ENCODE results near the gene CD151. TPM values are rescaled to one million over a fixed set of nuclear protein-coding genes. Genes with fewer than 3 reads are reported as not detected.

CD151 gene
- polyA plus RNA-seq, 1 donor (not counting 4 experiments of a cell fraction or from before 2014, with no cell fraction given) = 434 TPM

DNA sequence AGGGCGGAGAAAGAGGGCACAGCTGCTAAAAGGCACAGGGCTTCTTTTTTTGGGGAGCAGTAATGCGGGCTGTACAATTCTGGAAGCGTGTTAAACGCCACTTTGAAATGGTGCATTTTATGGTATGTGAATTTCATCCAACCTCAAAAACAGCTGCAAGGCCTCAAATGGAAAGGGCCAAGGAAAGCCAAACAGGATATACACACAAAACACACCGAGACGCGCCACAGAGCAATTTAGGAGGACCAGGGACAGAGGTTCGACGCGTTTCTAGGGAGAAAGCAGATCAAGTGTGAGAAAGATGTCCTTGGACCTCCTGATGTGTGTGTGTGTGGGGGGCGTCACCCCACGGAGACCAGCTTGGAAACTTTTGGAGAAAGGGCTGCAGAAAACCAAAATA lies 41.0 kb downstream of the CD151 start:
- H3K79me2 ChIP-seq (ENCODE audit: control insufficient read depth, insufficient read depth, low read length) = no peaks in the 10 kb centered on the region
- dilution Hi-C loops (cut with MboI; ENCODE audit: extremely low pct_ligation_motif_present, low sequenced_read_pairs) = no loop called here
- H2AFZ ChIP-seq (ENCODE audit: control insufficient read depth, low read length) = no peak overlapping the region
- no peaks in the 10 kb centered on the region for H3K9me1 ChIP-seq (ENCODE audit: control insufficient read depth, extremely low read depth, insufficient read depth, low read length)
- no peaks in the 10 kb centered on the region for H3K4me1 ChIP-seq (ENCODE audit: control insufficient read depth, extremely low read depth, insufficient read depth, low read length)
- no peak overlapping the region for H3K9ac ChIP-seq (ENCODE audit: control insufficient read depth, extremely low read depth, insufficient read depth, low read length)
- H4K20me1 ChIP-seq (ENCODE audit: control insufficient read depth, extremely low read depth, insufficient read depth, low read length) = no peaks in the 10 kb centered on the region
- H3K9me3 ChIP-seq (ENCODE audit: control insufficient read depth, low read depth, low read length) = no peaks in the 10 kb centered on the region
- H3K27ac ChIP-seq (ENCODE audit: control insufficient read depth, insufficient read depth, low read length) = no peak overlapping the region
- H3K27me3 ChIP-seq (ENCODE audit: control insufficient read depth, extremely low read depth, insufficient read depth, low read length) = peaks cover 2% of the 10 kb centered on the region
- H3K4me3 ChIP-seq (ENCODE audit: control insufficient read depth in 2 of 3, extremely low read depth in 1 of 3, insufficient read depth in 2 of 3, low read depth in 1 of 3, low read length in 3 of 3) = no peak overlapping the region
- TF ChIP-seq EZH2 (IDR thresholded peaks at IDR 0.05; ENCODE audit: low read length) = no peak
- TF ChIP-seq, protein P1, sequence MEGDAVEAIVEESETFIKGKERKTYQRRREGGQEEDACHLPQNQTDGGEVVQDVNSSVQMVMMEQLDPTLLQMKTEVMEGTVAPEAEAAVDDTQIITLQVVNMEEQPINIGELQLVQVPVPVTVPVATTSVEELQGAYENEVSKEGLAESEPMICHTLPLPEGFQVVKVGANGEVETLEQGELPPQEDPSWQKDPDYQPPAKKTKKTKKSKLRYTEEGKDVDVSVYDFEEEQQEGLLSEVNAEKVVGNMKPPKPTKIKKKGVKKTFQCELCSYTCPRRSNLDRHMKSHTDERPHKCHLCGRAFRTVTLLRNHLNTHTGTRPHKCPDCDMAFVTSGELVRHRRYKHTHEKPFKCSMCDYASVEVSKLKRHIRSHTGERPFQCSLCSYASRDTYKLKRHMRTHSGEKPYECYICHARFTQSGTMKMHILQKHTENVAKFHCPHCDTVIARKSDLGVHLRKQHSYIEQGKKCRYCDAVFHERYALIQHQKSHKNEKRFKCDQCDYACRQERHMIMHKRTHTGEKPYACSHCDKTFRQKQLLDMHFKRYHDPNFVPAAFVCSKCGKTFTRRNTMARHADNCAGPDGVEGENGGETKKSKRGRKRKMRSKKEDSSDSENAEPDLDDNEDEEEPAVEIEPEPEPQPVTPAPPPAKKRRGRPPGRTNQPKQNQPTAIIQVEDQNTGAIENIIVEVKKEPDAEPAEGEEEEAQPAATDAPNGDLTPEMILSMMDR (optimal IDR thresholded peaks at IDR 0.05 in 1 of 3, IDR thresholded peaks at IDR 0.05 in 1 of 3, conservative IDR thresholded peaks at IDR 0.05 in 1 of 3; ENCODE audit: extremely low read depth in 1 of 3, insufficient read depth in 2 of 3, low read length in 3 of 3) = no peak
- FAIRE-seq = no peak
- no peak for DNase-seq (ENCODE audit: low read depth, low spot score)
- no peak overlapping the region for H3K4me2 ChIP-seq (ENCODE audit: control insufficient read depth, extremely low read depth, insufficient read depth, low read depth, low read length)
- H3K36me3 ChIP-seq (ENCODE audit: control insufficient read depth in 2 of 2, extremely low read depth in 1 of 2, insufficient read depth in 2 of 2, low read length in 2 of 2) = no peaks in the 10 kb centered on the region

DNA sequence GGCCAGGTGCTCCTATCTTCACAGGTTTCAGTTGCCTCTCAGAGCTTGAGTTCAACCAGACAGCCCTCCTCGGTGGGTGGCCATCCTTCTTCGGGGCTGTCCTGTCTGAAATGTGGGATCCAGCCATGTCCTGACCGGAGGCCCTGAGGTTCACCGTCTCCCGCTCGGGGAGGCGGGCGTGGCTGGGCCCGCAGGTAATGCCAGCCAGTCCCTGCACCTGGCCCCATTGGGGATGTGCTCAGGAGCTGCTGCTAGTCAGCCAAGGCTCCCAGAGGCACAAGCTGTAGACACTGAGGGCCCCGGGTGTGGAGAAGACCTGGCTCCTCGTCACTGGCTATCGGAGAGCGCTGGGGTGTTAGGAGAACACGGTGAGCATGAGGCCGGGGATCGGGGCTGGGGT lies 42.5 kb downstream of the CD151 start:
- Histone ChIP-seq H3K79me2 (ENCODE audit: control insufficient read depth, insufficient read depth, low read length) (no peaks in the 10 kb centered on the region), H3K27me3 (ENCODE audit: control insufficient read depth, extremely low read depth, insufficient read depth, low read length) (peaks cover 2% of the 10 kb centered on the region), H3K4me2 (ENCODE audit: control insufficient read depth, extremely low read depth, insufficient read depth, low read depth, low read length) (no peak overlapping the region), H3K4me3 (ENCODE audit: control insufficient read depth in 2 of 3, extremely low read depth in 1 of 3, insufficient read depth in 2 of 3, low read depth in 1 of 3, low read length in 3 of 3) (no peak overlapping the region), H3K9me3 (ENCODE audit: control insufficient read depth, low read depth, low read length) (no peaks in the 10 kb centered on the region), H3K27ac (ENCODE audit: control insufficient read depth, insufficient read depth, low read length) (no peak overlapping the region), H3K4me1 (ENCODE audit: control insufficient read depth, extremely low read depth, insufficient read depth, low read length) (no peaks in the 10 kb centered on the region), H3K9me1 (ENCODE audit: control insufficient read depth, extremely low read depth, insufficient read depth, low read length) (no peaks in the 10 kb centered on the region), H3K36me3 (ENCODE audit: control insufficient read depth in 2 of 2, extremely low read depth in 1 of 2, insufficient read depth in 2 of 2, low read length in 2 of 2) (peaks cover 3 to 8% of the 10 kb centered on the region in 2 experiments), H3K9ac (ENCODE audit: control insufficient read depth, extremely low read depth, insufficient read depth, low read length) (no peak overlapping the region), H4K20me1 (ENCODE audit: control insufficient read depth, extremely low read depth, insufficient read depth, low read length) (no peaks in the 10 kb centered on the region), H2AFZ (ENCODE audit: control insufficient read depth, low read length) (no peak overlapping the region)
- TF ChIP-seq, protein P1 (optimal IDR thresholded peaks at IDR 0.05 in 1 of 3, IDR thresholded peaks at IDR 0.05 in 1 of 3, conservative IDR thresholded peaks at IDR 0.05 in 1 of 3; ENCODE audit: extremely low read depth in 1 of 3, insufficient read depth in 2 of 3, low read length in 3 of 3) = no peak
- no peak for TF ChIP-seq EZH2 (IDR thresholded peaks at IDR 0.05; ENCODE audit: low read length)
- no peak for FAIRE-seq
- dilution Hi-C loops (cut with MboI; ENCODE audit: extremely low pct_ligation_motif_present, low sequenced_read_pairs) = no loop called here
- DNase-seq (ENCODE audit: low read depth, low spot score) = no peak
